C4-2B (cell line): Measurements from ENCODE around the gene HAUS3.

ENCODE experiments used
- CTCF ChIP-seq: fragments of 450-650 bp; conservative IDR thresholded peaks from 2 replicates; pipeline ENCODE4 v1.5.1; 2017; ENCODE audit warnings: mild to moderate bottlenecking
- ZFX ChIP-seq: fragments of 450-650 bp; IDR thresholded peaks from 2 replicates; pipeline ENCODE4 v1.6.1; 2017

DNA sequence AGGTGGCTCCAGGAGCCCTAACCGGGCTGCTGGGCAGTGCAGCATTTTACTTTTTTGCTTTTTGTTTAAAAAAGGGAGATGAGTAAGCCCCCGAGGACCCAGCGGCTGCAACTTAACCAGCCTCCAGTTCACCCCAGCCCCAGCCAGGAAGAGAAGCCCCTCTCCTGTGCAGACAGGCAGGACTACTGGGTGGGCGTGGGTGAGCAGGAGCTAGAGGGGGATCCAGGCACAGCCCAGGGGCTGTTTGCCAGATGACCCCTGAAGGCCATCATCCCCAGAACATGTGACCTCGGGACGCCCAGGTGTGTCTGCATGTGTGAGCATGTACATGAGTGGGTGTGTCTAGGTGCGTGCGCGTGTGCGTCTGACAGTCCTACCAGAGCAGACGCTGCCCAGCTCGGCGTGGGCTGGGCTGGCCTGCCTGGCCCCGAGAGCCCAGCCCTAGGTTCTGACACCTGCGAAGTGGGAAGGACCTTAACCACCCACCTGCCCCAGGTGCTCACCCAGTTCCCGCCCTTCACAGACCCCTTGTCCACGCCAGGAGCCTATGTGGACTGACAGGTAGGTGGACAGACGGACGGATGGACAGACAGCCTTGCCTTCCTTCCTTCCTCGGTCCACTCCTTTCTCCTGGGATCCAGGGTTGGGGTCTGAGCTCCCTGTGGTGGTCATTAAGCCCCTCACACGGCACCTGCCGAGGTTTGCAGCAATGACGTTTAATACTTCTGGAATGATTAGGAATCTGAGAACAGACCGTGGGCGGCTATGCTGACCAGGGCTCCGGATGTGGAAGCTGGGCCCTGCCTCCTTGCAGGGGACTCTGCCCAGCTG is 7.8 kb upstream of the HAUS3 start:
- TF ChIP-seq CTCF (no peak), ZFX (no peak)
